HepG2 (cell line): ENCODE measurements around the gene ISY1. TPM values are rescaled to one million over a fixed set of nuclear protein-coding genes. Genes with fewer than 3 reads are reported as not detected.

Source experiments
- ATAC-seq: fragments of 200-7000 bp; cut with Tn5 transposase; 3 replicates; pipeline ENCODE4 v1.9.1; 2020; ENCODE audit warnings: mild to moderate bottlenecking, moderate library complexity
- BruUV-seq: library from RNA; stranded (reverse); fragments of 400-500 nt; replicated peaks from 2 replicates; lab custom pipeline; 2021; lab: Mats Ljungman, UMichigan
- CTCF ChIA-PET: fragments of 300-600 bp; formaldehyde crosslinking; extraction: SDS; loops from one replicate; lab custom pipeline; 2021; ENCODE audit warnings: low total read pairs, inconsistent platforms, low intra/inter-chr PET ratio; lab: Yijun Ruan, JAX
- POLR2A ChIA-PET: fragments of 350-600 bp; sonication (Branson Sonifier 250); formaldehyde crosslinking; loops from one replicate; lab custom pipeline; 2020; ENCODE audit warnings: antibody characterized with exemption, inconsistent platforms; lab: Yijun Ruan, JAX
- DNase-seq: peaks from one replicate; pipeline ENCODE4 v3.0.0-alpha.2; 2015; ENCODE audit warnings: low spot score
- FAIRE-seq: peaks from 3 replicates; lab custom pipeline; 2011; peaks lifted over from hg19 to GRCh38; lab: Jason Lieb, UNC
- H2AFZ ChIP-seq: one replicate; pipeline ENCODE4 v1.6.1; 2011; ENCODE audit warnings: low read length, inconsistent platforms
- H3K27ac ChIP-seq: fragments of 300-600 bp; 3 replicates; pipeline ENCODE4 v1.8.0; 2011; ENCODE audit warnings: mixed run types, mild to moderate bottlenecking, mixed read lengths, low read length, inconsistent platforms; ENCODE audit not compliant: insufficient read depth; ENCODE audit errors: extremely low read length
- H3K27me3 ChIP-seq, 2 experiments: fragments of 200-600 bp in 1 of 2; 2 replicates in 1 of 2; 3 replicates in 1 of 2; pipeline versions ENCODE4 v1.6.0 to v1.8.0; 2011; ENCODE audit warnings: low read length in 2 of 2, mild to moderate bottlenecking in 2 of 2, moderate library complexity in 2 of 2, inconsistent platforms in 1 of 2; ENCODE audit not compliant: insufficient read depth in 2 of 2, control insufficient read depth in 1 of 2
- H3K36me3 ChIP-seq, 2 experiments: fragments of 200-600 bp in 1 of 2; replicated peaks in 1 of 2; 2 replicates in 1 of 2; 3 replicates in 1 of 2; pipeline versions ENCODE4 v1.5.1 to v1.8.0; 2011; ENCODE audit warnings: low read length in 2 of 2, inconsistent platforms in 1 of 2; ENCODE audit not compliant: insufficient read depth in 2 of 2, control insufficient read depth in 1 of 2
- H3K4me1 ChIP-seq: 2 replicates; pipeline ENCODE4 v1.5.1; 2012; ENCODE audit warnings: low read length, inconsistent platforms; ENCODE audit not compliant: insufficient read depth
- H3K4me2 ChIP-seq: 2 replicates; pipeline ENCODE4 v1.6.0; 2011; ENCODE audit warnings: low read depth, low read length, inconsistent platforms
- H3K4me3 ChIP-seq, 3 experiments: fragments of 200-600 bp in 1 of 3; sonication (generic), shearing (Covaris generic) in 1 of 3; replicated peaks in 1 of 3; 2 replicates each; pipeline ENCODE4 v1.5.1; 2011 to 2016; ENCODE audit warnings: low read length in 3 of 3, inconsistent platforms in 2 of 3, low read depth in 2 of 3, mild to moderate bottlenecking in 2 of 3, control low read depth in 1 of 3, mixed read lengths in 1 of 3; ENCODE audit not compliant: insufficient read depth in 1 of 3
- H3K79me2 ChIP-seq: one replicate; pipeline ENCODE4 v1.6.1; 2011; ENCODE audit warnings: low read length, inconsistent platforms; ENCODE audit not compliant: insufficient read depth
- H3K9ac ChIP-seq: 2 replicates; pipeline ENCODE4 v1.6.0; 2011; ENCODE audit warnings: mild to moderate bottlenecking, low read depth, low read length, inconsistent platforms; ENCODE audit not compliant: insufficient read depth
- H3K9me3 ChIP-seq: 2 replicates; pipeline ENCODE4 v1.5.1; 2012; ENCODE audit warnings: mild to moderate bottlenecking, low read length
- H4K20me1 ChIP-seq: 2 replicates; pipeline ENCODE4 v1.6.0; 2011; ENCODE audit warnings: inconsistent platforms, mild to moderate bottlenecking, low read length, moderate library complexity; ENCODE audit not compliant: insufficient read depth
- AGO2 ChIP-seq: fragments of 200-400 bp; formaldehyde crosslinking; optimal IDR thresholded peaks from 2 replicates; pipeline ENCODE3; 2017; ENCODE audit warnings: mild to moderate bottlenecking, low read depth, low read length, moderate library complexity
- FOXM1 ChIP-seq: sonication (generic); formaldehyde crosslinking; IDR thresholded peaks from 2 replicates; pipeline ENCODE4 v1.5.0; 2020; ENCODE audit warnings: missing genetic modification reagents
- HMGXB3 ChIP-seq: sonication (generic); formaldehyde crosslinking; IDR thresholded peaks from 2 replicates; pipeline ENCODE4 v1.4.0; 2020; ENCODE audit warnings: missing genetic modification reagents, borderline replicate concordance
- KDM2A ChIP-seq: sonication (generic); formaldehyde crosslinking; IDR thresholded peaks from 2 replicates; pipeline ENCODE4 v1.4.0; 2020; ENCODE audit warnings: low read depth, missing genetic modification reagents, borderline replicate concordance
- KLF16 ChIP-seq, 2 experiments: sonication (generic) in 1 of 2; formaldehyde crosslinking in 1 of 2; IDR thresholded peaks; 2 replicates each; pipeline versions ENCODE4 v1.6.1 to v1.8.0; 2016 to 2023; ENCODE audit warnings: missing genetic modification reagents in 2 of 2, missing compliant biosample characterization in 1 of 2
- RFX5 ChIP-seq: IDR thresholded peaks from 2 replicates; pipeline ENCODE4 v1.6.1; 2011; ENCODE audit warnings: low read depth, low read length, improper control_type of control experiment
- SPEN ChIP-seq: sonication (generic); formaldehyde crosslinking; IDR thresholded peaks from 2 replicates; pipeline ENCODE4 v1.5.1; 2020; ENCODE audit warnings: low read depth, mild to moderate bottlenecking, missing genetic modification reagents
- TBP ChIP-seq: sonication (generic); formaldehyde crosslinking; IDR thresholded peaks from 2 replicates; pipeline ENCODE4 v1.5.0; 2020; ENCODE audit warnings: missing genetic modification reagents
- TCF7L2 ChIP-seq: IDR thresholded peaks from 2 replicates; pipeline ENCODE4 v1.6.1; 2011; ENCODE audit warnings: mild to moderate bottlenecking, low read depth, low read length, moderate library complexity
- ZBTB42 ChIP-seq: sonication (generic); formaldehyde crosslinking; IDR thresholded peaks from 2 replicates; pipeline ENCODE4 v1.5.0; 2020; ENCODE audit warnings: mild to moderate bottlenecking, missing genetic modification reagents
- ZC3H13 ChIP-seq: sonication (generic); formaldehyde crosslinking; IDR thresholded peaks from 2 replicates; pipeline ENCODE4 v1.8.1; 2023; ENCODE audit warnings: mild to moderate bottlenecking, missing genetic modification reagents, moderate library complexity
- ZNF136 ChIP-seq: sonication (generic); formaldehyde crosslinking; IDR thresholded peaks from 2 replicates; pipeline ENCODE4 v1.8.1; 2022; ENCODE audit warnings: low read depth, mild to moderate bottlenecking, moderate library complexity, missing genetic modification reagents
- ZNF232 ChIP-seq: sonication (generic); formaldehyde crosslinking; IDR thresholded peaks from 2 replicates; pipeline ENCODE4 v1.4.0; 2020; ENCODE audit warnings: missing genetic modification reagents, borderline replicate concordance
- ZNF337 ChIP-seq: sonication (generic); formaldehyde crosslinking; IDR thresholded peaks from 2 replicates; pipeline ENCODE4 v1.5.1; 2020; ENCODE audit warnings: missing genetic modification reagents, low read depth, mild to moderate bottlenecking, borderline replicate concordance
- ZNF570 ChIP-seq: sonication (generic); formaldehyde crosslinking; IDR thresholded peaks from 2 replicates; pipeline ENCODE4 v1.4.0; 2020; ENCODE audit warnings: mild to moderate bottlenecking, missing genetic modification reagents, borderline replicate concordance
- ZNF572 ChIP-seq: sonication (generic); formaldehyde crosslinking; IDR thresholded peaks from 2 replicates; pipeline ENCODE4 v1.5.1; 2020; ENCODE audit warnings: mild to moderate bottlenecking, missing genetic modification reagents
- ZNF746 ChIP-seq: sonication (generic); formaldehyde crosslinking; IDR thresholded peaks from 2 replicates; pipeline ENCODE4 v1.8.0; 2022; ENCODE audit warnings: mild to moderate bottlenecking, missing genetic modification reagents
- WGBS: methylation state at CpG from one replicate; pipeline ENCODE4 v1.1.6; 2017; ENCODE audit warnings: low lambda C conversion rate; 5-methylcytosine and 5-hydroxymethylcytosine counted together
- in situ Hi-C: cut with HindIII; loops from 2 replicates; pipeline ENCODE4 v1.10.0; 2017; ENCODE audit warnings: low pct_unique_long_range_greater_than_20kb; ENCODE audit not compliant: extremely low pct_ligation_motif_present
- intact Hi-C: fragments of 100-400 bp; cut with micrococcal nuclease; formaldehyde crosslinking; loops from one replicate; pipeline ENCODE4 v1.10.0; 2022; ENCODE audit not compliant: unreplicated experiment
- polyA plus RNA-seq, 8 experiments: library from polyadenylated mRNA; depleted of rRNA in 3 of 8; stranded (reverse) in 7 of 8; unstranded in 1 of 8; fragments of >200 nt; fragmentation: Illumina TruSeq in 4 of 8; extraction: Trizol in 4 of 8; gene quantifications; 2 replicates each; pipeline versions ENCODE4 v1.2.1 to v1.2.3, GENCODE V29; 2011 to 2016; ENCODE audit warnings: low read depth in 4 of 8, missing spikeins in 1 of 8, mixed read lengths in 1 of 8; ENCODE audit not compliant: insufficient read depth in 1 of 8
- total RNA-seq, 5 experiments: library from RNA; depleted of rRNA; stranded (reverse); fragments of >200 nt; fragmentation: Illumina TruSeq; extraction: Trizol; gene quantifications; 2 replicates each; pipeline ENCODE4 v1.2.3, GENCODE V29; 2016; ENCODE audit warnings: low read depth in 1 of 5
- TF ChIP-seq, protein P1 (sequence below): sonication (generic); formaldehyde crosslinking; IDR thresholded peaks from 2 replicates; pipeline ENCODE4 v1.4.0; 2020; ENCODE audit warnings: missing genetic modification reagents

ISY1 gene
- total and polyA plus RNA-seq, 2 of the 13 experiments (the other 11 are each of a cell fraction or from before 2014, with no cell fraction given): 21.0 to 39.1 TPM

- no peak overlapping the region for H2AFZ ChIP-seq
- CTCF ChIA-PET: interaction anchor here (3.0 kb wide), 1 partner anchor 83 kb away, joined by 17 read pairs; no protein-coding TSS in a partner anchor
- peak overlapping the region; percentile 100; the same call in 1 of the 2 replicates for H3K9ac ChIP-seq
- H3K36me3 ChIP-seq: peaks cover 4 to 22% of the 10 kb centered on the region in 2 experiments; a peak in 4 of 5 replicates
- in situ Hi-C loops (no loop called here), intact Hi-C loops (no loop called here)
- 79% methylated on average over 5 of the region's 5 CpGs for WGBS
- ATAC-seq (peak; percentile 13), FAIRE-seq (no peak), DNase-seq (peak; percentile 29)
- H3K79me2 ChIP-seq: peaks cover 19% of the 10 kb centered on the region
- POLR2A ChIA-PET: interaction anchor here (0.9 to 2.6 kb wide), 7 partner anchors 16 to 87 kb away, joined by 3 to 20 read pairs (median 12); partner anchors contain the start of genes COPG1 and RAB43
- BruUV-seq: no TSS peak
- no peaks in the 10 kb centered on the region; a peak in 1 of 5 replicates for H3K27me3 ChIP-seq
- peaks cover 22% of the 10 kb centered on the region for H3K4me1 ChIP-seq
- peak overlapping the region; percentile 96 for H3K4me2 ChIP-seq
- no peaks in the 10 kb centered on the region for H3K9me3 ChIP-seq
- H3K27ac ChIP-seq: no peak overlapping the region
- H4K20me1 ChIP-seq: no peaks in the 10 kb centered on the region
- peak overlapping the region in 1 of 3 experiments; percentile 91; a peak in 1 of 6 replicates for H3K4me3 ChIP-seq
- TF ChIP-seq ZNF232 (CRISPR knock-in tag) (no peak), KDM2A (0 out of 2 replicates have a peak, but pooled peaks have one; percentile 48), KLF16 (CRISPR knock-in tag; IDR thresholded peaks at IDR 0.05) (no peak), ZC3H13 (CRISPR knock-in tag) (0 out of 2 replicates have a peak, but pooled peaks have one; percentile 49), AGO2 (peak; percentile 66), ZNF572 (CRISPR knock-in tag) (no peak), ZBTB42 (CRISPR knock-in tag) (no peak), ZNF746 (CRISPR knock-in tag) (no peak), TBP (CRISPR knock-in tag) (no peak), SPEN (no peak), ZNF337 (CRISPR knock-in tag) (no peak), HMGXB3 (no peak), FOXM1 (CRISPR knock-in tag) (no peak), ZNF136 (CRISPR knock-in tag) (no peak), ZNF570 (CRISPR knock-in tag) (no peak), RFX5 (no peak), TCF7L2 (no peak)
- TF ChIP-seq, protein P1, sequence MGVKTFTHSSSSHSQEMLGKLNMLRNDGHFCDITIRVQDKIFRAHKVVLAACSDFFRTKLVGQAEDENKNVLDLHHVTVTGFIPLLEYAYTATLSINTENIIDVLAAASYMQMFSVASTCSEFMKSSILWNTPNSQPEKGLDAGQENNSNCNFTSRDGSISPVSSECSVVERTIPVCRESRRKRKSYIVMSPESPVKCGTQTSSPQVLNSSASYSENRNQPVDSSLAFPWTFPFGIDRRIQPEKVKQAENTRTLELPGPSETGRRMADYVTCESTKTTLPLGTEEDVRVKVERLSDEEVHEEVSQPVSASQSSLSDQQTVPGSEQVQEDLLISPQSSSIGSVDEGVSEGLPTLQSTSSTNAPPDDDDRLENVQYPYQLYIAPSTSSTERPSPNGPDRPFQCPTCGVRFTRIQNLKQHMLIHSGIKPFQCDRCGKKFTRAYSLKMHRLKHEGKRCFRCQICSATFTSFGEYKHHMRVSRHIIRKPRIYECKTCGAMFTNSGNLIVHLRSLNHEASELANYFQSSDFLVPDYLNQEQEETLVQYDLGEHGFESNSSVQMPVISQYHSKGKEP (CRISPR knock-in tag): no peak
Measured at GRCh38 chr3:129162729-129163579, 2.1 kb upstream of the ISY1 start.
